ENCODE data around the gene OSBPL6.

DNA sequence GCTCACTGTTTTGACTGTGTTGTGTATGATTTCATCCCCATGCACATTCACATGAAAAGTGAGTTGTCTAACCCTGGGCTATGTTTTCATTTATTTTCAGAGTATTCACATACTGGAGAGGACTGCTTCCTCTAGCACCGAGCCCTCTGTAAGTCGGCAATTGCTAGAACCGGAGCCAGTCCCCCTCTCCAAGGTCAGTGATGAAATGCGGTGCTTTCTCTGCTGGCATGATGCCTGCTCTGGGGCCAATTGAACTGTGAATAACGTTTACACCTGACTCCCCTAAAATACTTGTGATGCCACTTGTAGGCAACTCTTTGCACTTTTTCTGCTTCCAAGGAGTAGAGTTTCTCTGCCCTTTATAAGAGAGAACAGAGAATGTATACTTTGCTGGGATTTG lies 129.8 kb downstream of the OSBPL6 start:
- TF ChIP-seq POLR2AphosphoS5 (IDR thresholded peaks at IDR 0.05) (no peak), EP300 (IDR thresholded peaks at IDR 0.05) (no peak)
- TF ChIP-seq, protein P1, sequence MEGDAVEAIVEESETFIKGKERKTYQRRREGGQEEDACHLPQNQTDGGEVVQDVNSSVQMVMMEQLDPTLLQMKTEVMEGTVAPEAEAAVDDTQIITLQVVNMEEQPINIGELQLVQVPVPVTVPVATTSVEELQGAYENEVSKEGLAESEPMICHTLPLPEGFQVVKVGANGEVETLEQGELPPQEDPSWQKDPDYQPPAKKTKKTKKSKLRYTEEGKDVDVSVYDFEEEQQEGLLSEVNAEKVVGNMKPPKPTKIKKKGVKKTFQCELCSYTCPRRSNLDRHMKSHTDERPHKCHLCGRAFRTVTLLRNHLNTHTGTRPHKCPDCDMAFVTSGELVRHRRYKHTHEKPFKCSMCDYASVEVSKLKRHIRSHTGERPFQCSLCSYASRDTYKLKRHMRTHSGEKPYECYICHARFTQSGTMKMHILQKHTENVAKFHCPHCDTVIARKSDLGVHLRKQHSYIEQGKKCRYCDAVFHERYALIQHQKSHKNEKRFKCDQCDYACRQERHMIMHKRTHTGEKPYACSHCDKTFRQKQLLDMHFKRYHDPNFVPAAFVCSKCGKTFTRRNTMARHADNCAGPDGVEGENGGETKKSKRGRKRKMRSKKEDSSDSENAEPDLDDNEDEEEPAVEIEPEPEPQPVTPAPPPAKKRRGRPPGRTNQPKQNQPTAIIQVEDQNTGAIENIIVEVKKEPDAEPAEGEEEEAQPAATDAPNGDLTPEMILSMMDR (IDR thresholded peaks at IDR 0.05): no peak

Data from gastroesophageal sphincter (tissue), 3 donors.